Endothelial cell (in vitro differentiated cells): ENCODE measurements around the gene GRID1. TPM values are rescaled to one million over a fixed set of nuclear protein-coding genes. Genes with fewer than 3 reads are reported as not detected.

Experiments used
- DNase-seq: peaks from one replicate; pipeline ENCODE4 v3.0.0; 2021; ENCODE audit warnings: low spot score
- H3K27ac Mint-ChIP-seq: one replicate; pipeline ENCODE4 v1.8.0; 2021; ENCODE audit warnings: mixed read lengths, inconsistent platforms; ENCODE audit not compliant: unreplicated experiment
- H3K27me3 Mint-ChIP-seq: one replicate; pipeline ENCODE4 v1.8.0; 2021; ENCODE audit warnings: mild to moderate bottlenecking, moderate library complexity, mixed read lengths, inconsistent platforms; ENCODE audit not compliant: unreplicated experiment
- H3K36me3 Mint-ChIP-seq: one replicate; pipeline ENCODE4 v1.8.0; 2021; ENCODE audit warnings: mild to moderate bottlenecking, low read depth, mixed read lengths, inconsistent platforms; ENCODE audit not compliant: unreplicated experiment
- H3K4me1 Mint-ChIP-seq: one replicate; pipeline ENCODE4 v1.8.0; 2021; ENCODE audit warnings: mild to moderate bottlenecking, mixed read lengths, inconsistent platforms; ENCODE audit not compliant: unreplicated experiment
- H3K4me3 Mint-ChIP-seq: one replicate; pipeline ENCODE4 v1.8.0; 2021; ENCODE audit warnings: mild to moderate bottlenecking, mixed read lengths, inconsistent platforms; ENCODE audit not compliant: unreplicated experiment
- H3K9me3 Mint-ChIP-seq: one replicate; pipeline ENCODE4 v1.8.0; 2021; ENCODE audit warnings: mixed read lengths, inconsistent platforms; ENCODE audit not compliant: unreplicated experiment
- CTCF ChIP-seq: fragments of 200-600 bp; sonication (generic); IDR thresholded peaks from one replicate; pipeline ENCODE4 v1.5.0; 2021; ENCODE audit warnings: antibody characterized with exemption; ENCODE audit not compliant: unreplicated experiment
- total RNA-seq: library from RNA; stranded (reverse); fragmentation: NEBNext Ultra II Directional; extraction: Animal tissue kit (Norgen Biotek cat#: 25700); gene quantifications from one replicate; pipeline ENCODE4 v1.2.1, GENCODE V29; 2021; ENCODE audit not compliant: unreplicated experiment

GRID1 gene
- total RNA-seq, 1 donor from 2014 or later, result 0.26 TPM

GRCh38 chr10:86344281-86344680 lies 22.3 kb downstream of the GRID1 start:
- no peaks in the 10 kb centered on the region for H3K9me3 Mint-ChIP-seq
- H3K4me1 Mint-ChIP-seq, result no peaks in the 10 kb centered on the region
- peaks cover 2% of the 10 kb centered on the region for H3K27me3 Mint-ChIP-seq
- DNase-seq, result no peak
- no peaks in the 10 kb centered on the region for H3K36me3 Mint-ChIP-seq
- no peak overlapping the region for H3K4me3 Mint-ChIP-seq
- no peak for TF ChIP-seq CTCF
- no peak overlapping the region for H3K27ac Mint-ChIP-seq

DNA sequence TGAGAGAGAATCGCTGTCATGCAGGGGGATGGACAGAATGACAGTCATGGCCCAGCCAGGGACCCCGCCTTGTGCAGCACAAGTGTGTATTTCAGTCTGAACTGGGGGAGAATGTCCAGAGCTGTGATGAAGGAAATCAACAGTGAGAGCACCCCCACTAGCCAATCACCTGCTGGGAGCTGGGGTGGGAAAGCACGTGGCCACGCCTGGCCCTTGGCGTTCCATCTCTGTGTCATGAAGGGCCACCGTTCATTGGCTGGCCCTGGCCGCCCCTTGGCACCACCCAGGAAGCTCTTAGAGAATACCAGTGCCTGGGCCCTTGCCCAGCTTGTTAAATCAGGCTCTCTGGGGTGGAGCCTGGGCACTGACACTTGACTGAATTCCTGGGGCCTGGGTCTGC lies 22.8 kb downstream of the GRID1 start:
- H3K4me1 Mint-ChIP-seq, result no peaks in the 10 kb centered on the region
- TF ChIP-seq CTCF, result no peak
- peaks cover 2% of the 10 kb centered on the region for H3K27me3 Mint-ChIP-seq
- H3K4me3 Mint-ChIP-seq, result no peak overlapping the region
- DNase-seq, result no peak
- no peak overlapping the region for H3K27ac Mint-ChIP-seq
- no peaks in the 10 kb centered on the region for H3K36me3 Mint-ChIP-seq
- no peaks in the 10 kb centered on the region for H3K9me3 Mint-ChIP-seq

GRCh38 chr10:86342111-86342863 lies 24.3 kb downstream of the GRID1 start:
- no peaks in the 10 kb centered on the region for H3K9me3 Mint-ChIP-seq
- H3K4me1 Mint-ChIP-seq, result no peaks in the 10 kb centered on the region
- no peak for DNase-seq

DNA sequence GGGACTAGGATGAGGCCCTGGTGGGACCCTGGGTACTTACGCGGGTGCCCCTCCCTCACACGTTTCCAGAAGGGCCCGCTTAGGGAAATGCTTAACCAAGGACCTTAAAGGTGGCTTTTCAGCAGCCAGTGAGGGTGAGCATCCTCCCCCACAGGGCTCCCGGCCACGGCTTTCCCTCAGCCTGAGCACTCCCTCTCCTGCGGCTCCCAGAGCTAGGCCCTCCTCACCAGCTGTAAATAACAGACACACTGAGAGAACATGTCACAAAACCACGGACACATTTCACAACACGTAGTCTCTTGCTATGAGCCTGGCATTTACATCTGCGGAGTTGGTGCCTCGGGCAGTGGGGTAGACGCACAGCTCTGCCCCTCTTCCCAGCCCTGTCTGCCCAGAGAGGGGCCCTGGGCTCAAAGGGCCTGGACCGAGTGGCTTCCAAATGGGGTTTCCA lies 25.2 kb downstream of the GRID1 start:
- TF ChIP-seq CTCF, result no peak
- Mint-ChIP-seq H3K36me3 (no peaks in the 10 kb centered on the region), H3K27ac (no peak overlapping the region), H3K27me3 (peaks cover 2% of the 10 kb centered on the region), H3K4me3 (no peak overlapping the region), H3K4me1 (no peaks in the 10 kb centered on the region), H3K9me3 (no peaks in the 10 kb centered on the region)
- DNase-seq, result no peak

More at GRCh38 chr10:86342111-86342863, 24.3 kb downstream of the GRID1 start:
- H3K27ac Mint-ChIP-seq, result no peak overlapping the region
- no peak for TF ChIP-seq CTCF
- H3K4me3 Mint-ChIP-seq, result no peak overlapping the region
- no peaks in the 10 kb centered on the region for H3K36me3 Mint-ChIP-seq
- H3K27me3 Mint-ChIP-seq, result peaks cover 2% of the 10 kb centered on the region

- Mint-ChIP-seq H3K27ac (no peak overlapping the region), H3K4me1 (no peaks in the 10 kb centered on the region), H3K36me3 (no peaks in the 10 kb centered on the region), H3K27me3 (peaks cover 2% of the 10 kb centered on the region), H3K4me3 (no peak overlapping the region), H3K9me3 (no peaks in the 10 kb centered on the region)
- DNase-seq, result no peak
- no peak for TF ChIP-seq CTCF
These were observed 25.7 kb downstream of the GRID1 start for GRCh38 chr10:86340991-86341260.
